ENCODE measurements around the gene DPP8. TPM values are rescaled to one million over a fixed set of nuclear protein-coding genes. Genes with fewer than 3 reads are reported as not detected.
"Not testable (repeated sequence)": the region's sequence is repeated elsewhere in the genome, so short reads cannot be mapped to it uniquely, and the experiment has no call there.

DPP8 gene
- 28.2 TPM for total RNA-seq (ENCODE audit: insufficient read depth, low replicate concordance)

DNA sequence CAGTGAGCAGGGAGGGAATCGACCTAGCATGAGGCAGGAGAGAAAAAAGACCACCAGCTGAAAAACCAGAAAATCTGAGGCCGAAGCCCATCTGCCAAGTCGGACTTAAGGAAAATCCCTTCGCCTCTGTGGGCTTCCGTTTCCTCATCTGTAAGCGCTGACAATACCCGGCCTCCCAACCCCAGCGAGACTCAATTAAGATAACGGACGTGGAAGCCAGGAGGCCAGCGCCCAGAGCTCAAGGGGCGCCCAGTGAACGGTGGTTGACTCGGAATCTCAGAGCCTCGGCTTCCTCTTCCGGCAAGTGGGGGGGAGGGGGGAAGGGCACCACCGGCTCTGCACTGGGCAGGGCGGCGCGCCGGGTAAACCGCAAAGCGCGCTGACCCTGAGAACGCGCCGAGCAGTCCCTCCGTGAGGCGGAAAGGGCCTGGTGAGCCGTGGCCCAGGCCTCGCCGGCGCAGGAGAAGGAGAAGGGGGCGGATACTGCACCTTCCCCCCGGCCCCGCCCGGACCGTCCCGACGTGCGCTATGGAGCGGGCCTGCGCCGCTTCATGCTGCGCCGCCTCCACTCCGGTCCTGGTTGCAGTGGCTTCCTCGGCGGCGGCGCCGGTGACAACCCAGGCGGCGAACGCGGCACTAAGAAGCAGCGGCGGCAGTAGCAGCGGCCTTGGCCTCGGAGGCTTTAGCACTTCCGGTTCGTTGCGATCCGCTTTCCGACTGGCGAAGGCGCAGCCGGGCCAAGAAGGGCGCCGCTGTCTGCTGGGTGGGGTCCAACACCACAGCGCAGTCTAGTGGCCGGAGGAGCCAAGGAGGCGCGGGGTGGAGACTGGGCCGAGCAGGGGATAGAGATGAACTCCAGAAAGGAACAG, at the start of gene DPP8:
Gene DPP8 (minus strand): TSS at position 693 of the 869 bp plus-strand sequence. CDS start 5,136 bp downstream, outside the sequence.
- peak; percentile 95 for DNase-seq (ENCODE audit: low spot score)

- peak; percentile 68 for DNase-seq (ENCODE audit: low spot score)
These were observed 44.4 kb upstream of the DPP8 start for GRCh38 chr15:65561934-65562333.

GRCh38 chr15:65559941-65560340, 42.5 kb upstream of the DPP8 start:
- no peak for DNase-seq (ENCODE audit: low spot score)

GRCh38 chr15:65558997-65559760, 41.7 kb upstream of the DPP8 start:
- no peak for DNase-seq (ENCODE audit: low spot score)

DNA sequence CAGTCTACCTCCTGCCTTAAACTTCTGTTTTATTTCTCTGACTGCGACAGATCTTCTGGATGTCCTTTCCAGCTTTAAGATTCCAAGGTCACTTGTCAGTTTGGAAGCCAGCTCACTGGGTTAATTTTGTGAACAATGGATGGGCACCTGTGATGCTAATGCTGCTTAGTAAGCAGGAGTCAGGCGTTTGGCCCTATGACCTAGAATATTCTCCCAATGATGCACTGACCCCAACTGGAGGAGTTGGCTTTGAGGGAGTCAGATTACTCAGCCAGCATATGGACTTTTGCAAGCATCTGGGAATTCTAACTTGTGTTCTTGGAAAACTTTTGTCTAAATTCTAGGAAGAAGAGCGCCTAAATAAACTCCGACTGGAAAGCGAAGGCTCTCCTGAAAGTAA, 40.8 kb upstream of the DPP8 start:
- DNase-seq (ENCODE audit: low spot score): no peak

DNA sequence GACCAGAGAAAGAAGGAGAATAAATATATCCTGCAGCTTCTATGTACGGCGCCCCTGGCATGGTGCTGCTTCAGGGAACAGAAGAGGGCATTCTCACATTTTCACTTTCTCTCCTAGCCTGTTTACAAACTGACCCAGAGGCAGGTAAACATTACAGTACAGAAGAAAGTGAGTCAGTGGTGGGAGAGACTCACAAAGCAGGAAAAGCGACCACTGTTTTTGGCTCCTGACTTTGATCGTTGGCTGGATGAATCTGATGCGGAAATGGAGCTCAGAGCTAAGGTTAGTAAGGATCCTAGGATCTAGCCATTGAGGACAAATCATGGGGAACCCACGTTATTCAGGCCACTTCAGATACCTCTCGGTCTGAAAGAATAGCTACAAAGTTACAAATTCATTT, 39.1 kb upstream of the DPP8 start:
- DNase-seq (ENCODE audit: low spot score): no peak

DNA sequence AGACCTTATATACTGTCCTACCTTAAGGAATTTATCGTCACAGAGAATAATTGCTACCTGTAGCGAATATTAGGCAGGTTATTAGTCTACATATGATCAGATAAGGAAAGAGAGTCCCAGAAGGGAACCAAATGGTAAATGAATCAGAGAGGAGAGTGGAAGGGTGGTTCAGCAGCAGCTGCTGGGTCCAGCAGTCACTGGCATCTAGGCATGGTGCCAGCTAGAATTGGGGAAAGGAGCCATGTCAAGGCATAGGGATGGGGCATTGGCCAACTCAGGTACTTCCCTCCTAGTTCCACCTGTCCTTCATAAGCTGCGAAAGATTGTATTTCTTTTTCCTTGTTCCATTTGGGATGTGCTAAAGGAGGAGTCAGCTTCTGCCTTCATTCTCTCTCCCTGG, 36.2 kb upstream of the DPP8 start:
- no peak for DNase-seq (ENCODE audit: low spot score)

DNA sequence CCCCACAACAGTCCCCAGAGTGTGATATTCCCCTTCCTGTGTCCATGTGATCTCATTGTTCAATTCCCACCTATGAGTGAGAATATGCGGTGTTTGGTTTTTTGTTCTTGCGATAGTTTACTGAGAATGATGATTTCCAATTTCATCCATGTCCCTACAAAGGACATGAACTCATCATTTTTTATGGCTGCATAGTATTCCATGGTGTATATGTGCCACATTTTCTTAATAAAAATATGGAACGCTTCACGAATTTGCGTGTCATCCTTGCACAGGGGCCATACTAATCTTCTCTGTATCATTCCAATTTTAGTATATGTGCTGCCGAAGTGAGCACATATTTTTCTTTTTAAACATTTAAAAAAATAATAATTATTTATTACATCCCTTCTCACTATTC, 35.4 kb upstream of the DPP8 start:
- not testable (repeated sequence) for DNase-seq (ENCODE audit: low spot score)

DNA sequence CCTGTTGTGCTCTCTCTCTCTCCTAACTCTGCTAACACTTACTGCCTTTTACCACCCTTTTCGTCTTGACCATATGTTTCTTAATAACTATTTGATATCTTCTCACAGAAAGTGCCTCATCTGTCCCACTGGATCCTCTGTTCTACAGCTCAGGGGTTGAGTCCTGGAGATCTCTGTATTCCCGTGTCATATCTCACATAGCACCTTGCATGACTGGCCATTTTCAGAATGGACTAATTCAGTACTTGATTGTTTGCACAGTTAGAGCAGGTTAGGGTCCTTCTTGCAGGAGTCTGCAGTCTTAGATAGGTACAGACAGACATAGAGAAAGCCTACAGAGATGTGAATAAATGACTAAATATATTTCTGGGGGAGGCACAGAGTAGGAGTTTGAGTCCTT, 33.7 kb upstream of the DPP8 start:
- no peak for DNase-seq (ENCODE audit: low spot score)

- no peak for DNase-seq (ENCODE audit: low spot score)
These were observed 33.2 kb upstream of the DPP8 start for GRCh38 chr15:65550681-65551098.

- not testable (repeated sequence) for DNase-seq (ENCODE audit: low spot score)
These were observed 31.8 kb upstream of the DPP8 start for GRCh38 chr15:65549288-65549687.

GRCh38 chr15:65547841-65548240, 30.4 kb upstream of the DPP8 start:
- DNase-seq (ENCODE audit: low spot score): no peak

DNA sequence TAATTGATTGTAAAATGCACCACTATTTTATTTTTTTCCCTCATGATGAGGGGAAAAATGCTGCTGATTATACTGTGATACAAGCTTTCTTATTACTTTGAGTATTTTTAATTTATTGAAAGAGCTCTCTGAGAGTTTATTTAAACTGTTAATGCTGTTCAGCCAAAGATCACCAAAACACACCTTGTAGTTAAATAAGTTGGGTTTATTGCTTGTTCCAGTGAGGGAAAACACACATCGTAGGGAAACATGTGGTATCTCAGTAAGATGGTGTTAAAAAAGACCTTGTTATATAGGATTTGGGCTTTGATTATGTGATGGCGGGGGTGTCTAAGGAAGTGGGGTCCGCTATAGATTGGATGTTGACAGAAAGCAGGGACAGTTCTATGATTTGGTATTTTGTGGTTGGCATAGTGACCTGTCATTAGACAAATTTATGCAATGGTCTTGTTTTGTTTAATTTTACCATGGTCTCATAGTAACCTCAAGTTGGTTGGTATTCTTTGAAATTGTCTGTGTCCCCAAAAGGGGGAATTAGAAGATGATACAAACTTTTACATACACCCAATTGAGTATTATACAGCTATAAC, 23.8 kb upstream of the DPP8 start:
- DNase-seq (ENCODE audit: low spot score): no peak

- no peak for DNase-seq (ENCODE audit: low spot score)
These were observed 22.8 kb upstream of the DPP8 start for GRCh38 chr15:65540314-65540713.

DNA sequence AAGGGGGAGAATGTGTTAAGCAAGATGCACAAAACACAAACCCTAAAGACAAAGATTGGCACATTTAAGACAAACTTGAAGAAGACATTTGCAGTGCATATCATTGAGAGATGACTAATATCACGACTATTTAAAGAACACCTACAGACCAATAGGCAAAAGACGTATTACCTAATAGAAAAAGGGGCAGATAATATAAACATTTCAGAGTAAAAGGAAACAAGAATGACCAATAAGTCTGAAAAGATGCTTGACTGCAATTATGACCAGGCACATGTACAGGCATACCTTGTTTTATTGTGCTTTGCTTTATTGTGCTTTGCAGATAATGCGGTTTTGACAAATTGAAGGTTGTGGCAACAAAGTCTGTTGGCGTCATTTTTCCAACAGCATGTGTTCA, 17.7 kb upstream of the DPP8 start:
- no peak for DNase-seq (ENCODE audit: low spot score)

- peak; percentile 15 for DNase-seq (ENCODE audit: low spot score)
These were observed 15.7 kb upstream of the DPP8 start for GRCh38 chr15:65533057-65533756.

- peak; percentile 13 for DNase-seq (ENCODE audit: low spot score)
These were observed 15.2 kb upstream of the DPP8 start for GRCh38 chr15:65532738-65533051.

DNA sequence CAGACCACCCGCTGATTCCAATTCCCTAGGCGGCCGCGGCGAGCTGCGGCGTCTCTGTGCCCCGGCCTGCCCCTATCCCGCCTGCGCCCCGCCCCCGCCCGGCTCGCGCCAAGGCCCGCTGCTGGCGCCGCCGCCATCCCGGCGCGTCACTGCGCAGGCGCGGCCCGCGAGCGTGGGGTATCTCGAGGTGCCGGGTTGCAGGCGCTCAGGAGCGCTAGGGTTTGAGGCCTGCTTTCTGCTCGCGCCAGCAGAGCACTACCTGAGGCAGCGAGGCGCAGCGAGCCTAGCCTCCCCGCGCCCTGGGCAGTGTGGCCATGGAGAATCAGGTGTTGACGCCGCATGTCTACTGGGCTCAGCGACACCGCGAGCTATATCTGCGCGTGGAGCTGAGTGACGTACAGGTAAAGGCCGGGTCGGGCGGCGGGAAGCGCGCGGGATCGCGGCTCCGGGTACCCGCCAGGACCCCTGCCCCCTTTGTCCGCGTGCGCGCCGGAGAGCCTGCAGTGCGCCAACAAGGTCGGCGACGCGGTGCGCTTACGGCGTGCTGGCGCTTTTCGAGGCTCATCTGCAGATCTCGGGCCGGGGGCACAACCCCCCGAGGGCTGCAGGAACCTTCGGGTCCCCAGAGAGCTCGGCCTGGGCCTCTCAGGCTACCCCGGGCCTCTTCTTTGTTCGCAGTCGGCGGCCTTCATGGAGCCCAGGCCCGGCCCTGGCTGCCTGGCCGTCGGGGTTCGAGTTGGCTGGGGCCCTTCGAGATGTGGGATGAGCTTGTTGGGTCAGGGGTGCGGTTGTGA, 13.0 kb upstream of the DPP8 start, which contains the start of gene HACD3:
Gene HACD3 (plus strand): TSS at position 146 of the 794 bp plus-strand sequence. CDS start 169 bp downstream, at position 315.
- peak; percentile 90 for DNase-seq (ENCODE audit: low spot score)

- no peak for DNase-seq (ENCODE audit: low spot score)
These were observed 12.4 kb upstream of the DPP8 start for GRCh38 chr15:65529762-65530317.

DNA sequence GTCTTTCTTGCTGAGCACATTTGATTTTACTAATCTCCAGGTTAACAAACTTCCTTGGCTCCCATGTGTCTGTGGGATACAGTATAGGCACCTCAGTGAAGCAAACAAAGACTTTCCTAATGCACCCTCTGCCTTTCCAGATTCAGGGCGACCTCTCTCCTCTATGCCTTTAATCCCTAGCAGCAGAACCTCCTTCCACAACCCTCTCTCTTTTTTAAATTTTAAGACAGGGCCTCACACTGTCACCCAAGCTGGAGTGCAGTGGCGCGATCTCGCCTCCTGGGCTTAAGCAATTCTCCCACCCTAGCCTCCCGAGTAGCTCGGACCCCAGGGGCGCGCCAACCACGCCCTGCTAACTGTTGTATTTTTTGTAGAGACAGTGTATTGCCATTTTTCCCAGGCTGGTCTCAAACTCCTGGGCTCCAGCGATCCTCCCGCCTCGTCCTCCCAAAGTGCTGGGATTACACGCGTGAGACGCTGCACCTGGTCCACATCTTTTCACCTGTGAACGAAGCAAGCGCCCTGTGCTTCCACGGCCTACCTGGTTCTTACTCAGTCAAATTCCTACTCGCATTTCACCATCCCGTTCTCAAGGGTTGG, 11.1 kb upstream of the DPP8 start:
- DNase-seq (ENCODE audit: low spot score): no peak

Measured in umbilical cord (tissue), 2 donors.